Nephron (organoid): Measurements from ENCODE around the gene ZSWIM3.

ENCODE experiments used
- H3K27ac Mint-ChIP-seq, 3 experiments: 2 replicates each; pipeline ENCODE4 v1.8.0; 2020; ENCODE audit warnings: mixed read lengths in 3 of 3, mild to moderate bottlenecking in 2 of 3, moderate library complexity in 1 of 3
- H3K27me3 Mint-ChIP-seq: 2 replicates; pipeline ENCODE4 v1.8.0; 2021; ENCODE audit warnings: low read depth, mild to moderate bottlenecking, moderate library complexity, mixed read lengths
- H3K36me3 Mint-ChIP-seq: 2 replicates; pipeline ENCODE4 v1.8.0; 2020; ENCODE audit warnings: low read depth, mixed read lengths
- H3K4me1 Mint-ChIP-seq: 2 replicates; pipeline ENCODE4 v1.8.0; 2020; ENCODE audit warnings: mixed read lengths
- H3K4me3 Mint-ChIP-seq, 3 experiments: 2 replicates each; pipeline ENCODE4 v1.8.0; 2020; ENCODE audit warnings: mild to moderate bottlenecking in 3 of 3, mixed read lengths in 3 of 3, moderate library complexity in 2 of 3
- H3K9me3 Mint-ChIP-seq: 2 replicates; pipeline ENCODE4 v1.8.0; 2020; ENCODE audit warnings: mixed read lengths
- CTCF ChIP-seq, 3 experiments: fragments of 200-600 bp; sonication (generic); IDR thresholded peaks; one replicate each; pipeline ENCODE4 v1.5.0; 2021; ENCODE audit warnings: antibody characterized with exemption in 3 of 3; ENCODE audit not compliant: unreplicated experiment in 3 of 3

ZSWIM3 gene

GRCh38 chr20:45850926-45851325, 6.5 kb upstream of the ZSWIM3 start:
- no peaks in the 10 kb centered on the region for H3K9me3 Mint-ChIP-seq
- H3K27ac Mint-ChIP-seq = no peak overlapping the region
- no peak overlapping the region for H3K4me3 Mint-ChIP-seq
- peaks cover 32% of the 10 kb centered on the region for H3K36me3 Mint-ChIP-seq
- H3K4me1 Mint-ChIP-seq = peaks cover 14% of the 10 kb centered on the region
- H3K27me3 Mint-ChIP-seq = no peaks in the 10 kb centered on the region
- no peak for TF ChIP-seq CTCF (IDR thresholded peaks at IDR 0.05; ENCODE audit: unreplicated experiment in 3 of 3)

- H3K4me1 Mint-ChIP-seq = peaks cover 16% of the 10 kb centered on the region
- TF ChIP-seq CTCF (IDR thresholded peaks at IDR 0.05; ENCODE audit: unreplicated experiment in 3 of 3) = no peak
- H3K27ac Mint-ChIP-seq = no peak overlapping the region
- no peaks in the 10 kb centered on the region for H3K27me3 Mint-ChIP-seq
- no peak overlapping the region for H3K4me3 Mint-ChIP-seq
- H3K9me3 Mint-ChIP-seq = no peaks in the 10 kb centered on the region
- peaks cover 26% of the 10 kb centered on the region for H3K36me3 Mint-ChIP-seq
Measured at GRCh38 chr20:45851501-45851900, 5.9 kb upstream of the ZSWIM3 start.

GRCh38 chr20:45852326-45852725, 5.1 kb upstream of the ZSWIM3 start:
- H3K4me3 Mint-ChIP-seq = no peak overlapping the region
- H3K4me1 Mint-ChIP-seq = peaks cover 22% of the 10 kb centered on the region
- TF ChIP-seq CTCF (IDR thresholded peaks at IDR 0.05; ENCODE audit: unreplicated experiment in 3 of 3) = no peak
- peaks cover 26% of the 10 kb centered on the region for H3K36me3 Mint-ChIP-seq
- H3K27ac Mint-ChIP-seq = no peak overlapping the region
- H3K27me3 Mint-ChIP-seq = no peaks in the 10 kb centered on the region
- no peaks in the 10 kb centered on the region for H3K9me3 Mint-ChIP-seq

GRCh38 chr20:45853484-45853883, 3.9 kb upstream of the ZSWIM3 start:
- Mint-ChIP-seq H3K27me3 (no peaks in the 10 kb centered on the region), H3K36me3 (peaks cover 22% of the 10 kb centered on the region), H3K27ac (no peak overlapping the region), H3K4me1 (peaks cover 32% of the 10 kb centered on the region), H3K4me3 (peak overlapping the region; percentile 52 to 76 (median 53)), H3K9me3 (no peaks in the 10 kb centered on the region)
- TF ChIP-seq CTCF (IDR thresholded peaks at IDR 0.05; ENCODE audit: unreplicated experiment in 3 of 3) = no peak

GRCh38 chr20:45857882-45858216, 435 bp downstream of the ZSWIM3 start:
- peak overlapping the region; percentile 89 to 97 (median 92) for H3K27ac Mint-ChIP-seq
- H3K4me3 Mint-ChIP-seq = peak overlapping the region; percentile 93 to 95 (median 94)
- no peaks in the 10 kb centered on the region for H3K27me3 Mint-ChIP-seq
- H3K36me3 Mint-ChIP-seq = peaks cover 5% of the 10 kb centered on the region
- no peak for TF ChIP-seq CTCF (IDR thresholded peaks at IDR 0.05; ENCODE audit: unreplicated experiment in 3 of 3)
- no peaks in the 10 kb centered on the region for H3K9me3 Mint-ChIP-seq
- peaks cover 49% of the 10 kb centered on the region for H3K4me1 Mint-ChIP-seq

GRCh38 chr20:45859916-45860315, 2.5 kb downstream of the ZSWIM3 start:
- Mint-ChIP-seq H3K4me3 (no peak overlapping the region), H3K9me3 (no peaks in the 10 kb centered on the region), H3K27ac (no peak overlapping the region), H3K36me3 (no peaks in the 10 kb centered on the region), H3K27me3 (no peaks in the 10 kb centered on the region), H3K4me1 (peaks cover 39% of the 10 kb centered on the region)
- TF ChIP-seq CTCF (IDR thresholded peaks at IDR 0.05; ENCODE audit: unreplicated experiment in 3 of 3) = no peak
